ENCODE results near the gene PLCH2. TPM values are rescaled to one million over a fixed set of nuclear protein-coding genes. Genes with fewer than 3 reads are reported as not detected.
"Not testable (repeated sequence)": the region's sequence is repeated elsewhere in the genome, so short reads cannot be mapped to it uniquely, and the experiment has no call there.

The PLCH2 gene
- total RNA-seq, 1 donor: 1.3 TPM

DNA sequence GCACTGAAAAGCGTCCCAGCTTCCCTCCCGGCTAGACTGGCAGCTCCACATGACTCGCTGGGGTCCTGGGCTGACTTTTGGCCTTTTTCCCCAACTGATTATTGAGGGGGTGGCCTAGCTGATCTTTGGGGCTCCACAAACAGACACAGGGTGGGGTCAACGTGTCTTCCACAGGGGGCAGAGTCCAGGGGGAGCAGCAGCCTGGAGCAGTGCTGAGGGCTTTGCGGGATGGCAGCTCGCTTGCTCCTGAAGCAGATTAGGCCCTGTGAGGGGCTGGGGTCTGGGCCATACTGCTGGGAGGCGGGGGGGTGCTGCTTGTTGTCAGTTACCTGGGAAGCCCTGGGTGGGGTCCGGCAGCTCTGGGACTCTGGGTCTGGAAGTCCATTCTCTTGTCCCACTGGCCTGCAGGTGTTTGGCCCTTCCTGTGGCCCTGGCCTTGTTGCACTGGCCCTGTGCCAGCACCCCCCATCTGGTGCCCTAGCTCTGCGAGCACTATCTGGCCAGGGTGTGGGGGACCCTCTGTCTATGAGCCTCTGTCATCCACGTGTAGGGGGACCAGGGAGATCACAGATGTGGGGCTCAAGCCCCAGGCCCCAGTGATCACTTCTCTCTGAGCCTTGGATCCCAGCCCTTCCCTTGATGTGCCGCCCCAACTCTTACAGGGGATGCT is 66.3 kb downstream of the PLCH2 start:
- DNase-seq (ENCODE audit: low read depth in 2 of 3, low spot score in 2 of 3): no peak

DNA sequence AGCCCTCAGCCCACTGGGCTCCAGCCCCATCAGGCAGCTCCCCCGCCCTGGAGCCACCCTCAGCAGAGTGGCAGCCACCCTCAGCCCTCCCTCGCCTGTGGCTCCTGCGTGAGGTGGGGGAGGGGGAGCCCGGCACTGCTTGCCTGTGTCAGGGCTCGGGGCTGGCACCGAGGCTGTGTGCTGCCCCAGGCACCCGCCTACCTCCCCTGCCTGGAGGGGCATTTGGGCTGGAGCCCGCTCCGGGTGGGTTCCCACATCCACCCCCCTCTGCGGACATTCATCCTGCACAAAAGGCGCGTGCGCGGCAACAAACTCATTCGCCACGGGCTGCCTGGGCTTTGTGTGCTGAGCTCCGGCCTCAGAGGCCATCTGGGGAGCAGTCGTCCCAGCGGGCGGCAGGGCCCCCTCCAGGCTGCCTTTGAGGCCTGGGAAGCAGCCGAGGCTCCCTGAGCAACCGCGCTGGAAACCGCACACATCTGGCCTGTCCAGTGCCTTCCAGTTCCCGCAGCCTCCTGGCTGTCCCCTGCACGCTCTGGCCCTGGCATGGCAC is 67.5 kb downstream of the PLCH2 start:
- DNase-seq (ENCODE audit: low read depth in 2 of 3, low spot score in 2 of 3): peak in 1 of 3 donors; percentile 44

DNA sequence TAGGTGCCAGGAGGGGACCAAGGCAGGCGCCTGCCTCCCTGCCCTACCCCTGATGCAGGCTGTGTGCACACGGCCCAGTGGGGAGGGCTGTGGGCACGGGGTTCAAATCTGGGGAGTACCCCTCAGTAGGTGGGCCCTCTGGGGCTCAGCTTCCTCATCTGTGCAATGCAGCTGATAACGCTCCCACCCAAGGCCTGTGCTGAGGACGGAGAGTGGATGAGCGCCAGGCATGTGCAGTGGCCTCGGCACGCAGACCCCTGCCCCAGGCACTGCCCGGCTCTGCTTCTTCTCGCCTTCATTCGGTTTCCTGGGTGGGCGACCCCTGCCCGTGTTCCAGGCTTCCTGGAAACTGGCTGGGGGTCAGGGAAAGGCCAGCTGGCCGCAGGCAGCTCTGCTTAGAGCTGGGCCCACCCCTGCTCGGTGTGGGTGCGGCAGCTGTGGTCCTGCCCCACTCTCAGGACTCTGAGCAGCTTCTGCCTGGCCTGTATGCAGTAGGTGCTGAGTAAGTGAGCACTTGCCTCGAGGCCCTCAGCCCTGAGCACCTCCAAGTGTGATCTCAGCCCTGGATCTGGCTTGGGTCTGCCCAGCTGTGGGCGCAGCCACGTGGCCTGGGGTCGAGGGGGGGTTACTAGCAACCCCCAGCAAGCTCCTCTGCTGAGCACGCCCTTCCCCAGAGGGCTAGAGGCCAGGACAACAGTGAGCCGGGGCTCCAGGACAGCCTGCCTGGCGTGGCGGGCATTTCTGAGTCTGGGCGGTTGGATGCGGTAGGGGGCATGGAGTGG is 68.2 kb downstream of the PLCH2 start:
- DNase-seq (ENCODE audit: low read depth in 2 of 3, low spot score in 2 of 3): no peak

DNA sequence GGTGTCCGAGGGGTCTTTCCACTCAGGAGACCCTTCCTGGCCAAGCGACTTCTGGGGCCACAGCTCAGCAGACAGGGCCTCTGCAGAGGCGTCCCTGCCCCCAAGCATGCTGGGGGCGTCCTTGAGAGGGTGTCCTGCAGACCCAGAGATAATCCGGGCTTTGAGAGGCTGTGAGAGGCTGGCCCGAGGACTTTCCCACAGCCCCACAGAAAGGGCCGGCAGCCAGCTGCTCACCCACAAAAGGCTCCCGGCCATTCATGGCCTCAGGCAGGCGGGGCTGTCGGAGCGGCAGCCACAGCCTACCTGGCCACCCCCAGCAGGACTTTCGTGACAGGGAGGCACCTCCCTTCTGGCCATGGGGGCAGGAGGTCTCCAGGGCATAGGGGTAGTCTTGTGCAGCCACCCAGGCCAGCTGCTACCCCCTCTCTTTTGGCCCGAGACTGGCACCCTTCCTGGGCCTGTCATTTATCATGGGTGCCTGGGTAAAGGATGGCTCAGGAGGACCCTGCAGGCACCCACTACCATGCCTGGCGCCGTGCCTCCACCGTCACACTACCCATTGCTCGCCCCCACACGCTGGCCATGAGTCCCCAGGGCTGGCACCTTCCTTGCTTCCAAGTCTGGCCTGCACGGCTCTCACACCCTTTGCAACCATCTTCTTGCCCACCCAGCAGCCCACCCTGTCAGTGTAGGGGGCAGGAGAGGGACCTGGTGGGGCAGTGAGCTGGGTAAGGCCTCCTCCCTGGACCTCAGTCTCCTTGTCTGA is 69.0 kb downstream of the PLCH2 start:
- no peak for DNase-seq (ENCODE audit: low read depth in 2 of 3, low spot score in 2 of 3)

DNA sequence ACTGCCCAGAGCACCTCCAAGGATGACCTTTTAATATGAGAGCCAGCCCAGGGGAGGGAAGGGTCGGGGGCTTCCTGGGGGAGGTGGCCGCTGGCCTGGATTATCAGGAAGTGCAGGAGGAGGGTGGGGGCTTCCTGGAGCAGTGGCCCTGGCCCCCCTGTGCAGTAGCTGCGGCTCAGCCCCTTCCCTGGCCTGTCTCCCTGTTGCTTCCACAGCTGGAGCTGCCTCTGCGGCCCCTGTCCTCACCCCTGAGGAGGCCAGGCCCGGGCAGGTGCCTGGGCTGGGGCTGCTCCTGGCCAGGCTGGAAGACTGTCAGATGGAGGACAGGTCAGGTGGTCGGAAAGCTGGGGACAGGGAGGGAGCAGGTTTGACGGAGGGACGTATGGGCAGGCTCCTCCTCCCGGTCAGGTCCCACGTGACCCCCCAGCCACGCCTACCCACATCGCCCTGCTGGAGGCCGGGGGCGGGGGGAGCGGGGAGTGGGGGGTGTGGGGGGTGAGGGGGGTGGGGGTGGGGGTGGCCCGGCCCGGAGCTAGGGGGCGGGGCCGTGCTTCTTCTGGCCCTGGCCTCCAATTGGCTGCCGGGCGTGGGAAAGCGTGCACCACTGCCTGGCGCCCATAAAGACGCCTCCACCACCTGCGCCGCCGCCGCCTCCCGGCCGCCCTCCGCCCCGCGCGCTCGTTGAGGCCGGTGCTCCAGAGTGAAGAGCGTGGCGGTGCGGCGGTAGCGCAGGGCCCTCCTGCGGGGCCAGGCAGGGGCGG is 69.8 kb downstream of the PLCH2 start:
- DNase-seq (ENCODE audit: low read depth in 2 of 3, low spot score in 2 of 3): peak in 2 of 3 donors; percentile 88 to 92

DNA sequence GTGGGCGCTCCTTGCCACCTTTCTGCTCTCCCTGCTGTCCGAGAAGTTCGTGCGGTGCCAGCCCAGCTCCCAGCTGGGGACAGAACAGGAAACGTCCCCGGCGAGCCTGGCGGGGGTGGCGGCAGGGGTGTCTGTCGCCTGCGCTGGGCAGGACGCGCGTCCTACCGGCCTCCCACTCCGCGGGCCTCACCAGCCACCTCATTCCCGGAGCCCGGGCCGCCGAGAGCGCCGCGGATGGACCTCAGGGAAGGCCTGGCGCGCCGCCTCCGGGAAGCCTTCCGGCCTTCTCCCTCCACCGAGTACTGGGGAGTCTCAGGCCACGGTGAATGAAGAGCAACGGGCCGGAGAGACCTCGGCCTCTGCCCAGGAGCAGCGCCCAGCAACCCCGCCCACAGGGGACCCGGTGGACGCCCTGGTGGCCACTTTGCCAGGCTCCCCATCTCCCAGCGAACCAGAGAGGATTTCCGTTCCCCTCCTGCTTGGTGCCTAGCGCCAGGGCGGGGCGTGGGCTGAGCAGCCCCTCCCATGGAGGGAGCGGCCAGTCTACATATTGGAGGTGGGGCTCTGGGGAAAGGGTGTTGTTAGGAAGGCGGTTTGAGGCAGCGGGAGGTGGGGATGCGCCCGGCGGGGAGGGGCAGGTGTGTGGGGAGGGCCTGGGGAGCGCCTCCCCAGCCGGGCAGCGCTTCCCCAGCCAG is 70.6 kb downstream of the PLCH2 start:
- peak in 2 of 3 donors; percentile 78 to 83 for DNase-seq (ENCODE audit: low read depth in 2 of 3, low spot score in 2 of 3)

DNA sequence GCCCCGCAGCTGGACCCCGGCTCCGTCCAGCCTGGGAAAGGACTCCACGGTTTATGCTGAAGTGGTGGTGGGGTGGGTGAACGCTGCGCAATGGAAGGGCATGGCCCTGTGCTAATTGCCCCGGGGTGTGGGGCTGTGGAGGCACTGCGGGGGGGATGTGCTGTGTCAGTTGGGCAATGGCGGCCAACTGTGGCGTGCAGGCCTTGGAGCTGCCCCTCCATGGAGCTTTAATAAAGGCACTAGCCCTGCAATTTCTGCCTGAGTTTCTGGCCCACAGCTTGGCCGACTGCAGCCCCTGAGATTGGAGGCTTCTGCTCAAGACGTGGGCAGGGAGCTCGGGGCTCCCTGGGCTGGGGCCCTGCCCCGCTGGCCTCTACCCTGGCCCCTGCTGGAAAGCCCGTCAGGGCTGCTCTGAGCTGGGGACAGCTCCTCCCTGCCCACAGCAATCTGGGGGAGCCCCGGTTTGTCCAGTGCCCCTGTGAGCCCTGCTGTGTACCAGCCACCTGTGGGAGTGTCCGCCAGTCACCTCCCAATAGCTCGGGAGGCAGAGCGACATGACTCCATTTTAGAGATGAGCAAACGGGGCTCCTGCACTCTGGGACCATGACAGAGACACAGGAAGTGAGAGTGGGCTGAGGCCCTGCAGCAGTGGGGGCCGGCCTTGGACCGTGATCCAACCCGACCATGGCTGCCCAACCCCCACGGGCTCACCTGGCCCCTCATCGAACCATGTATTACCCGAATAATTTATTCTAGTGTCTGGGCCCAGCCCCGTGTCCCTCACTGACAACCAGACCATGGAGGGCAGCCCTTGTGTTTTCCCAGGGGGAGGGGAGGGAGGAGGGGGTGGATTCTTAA is 71.3 kb downstream of the PLCH2 start:
- DNase-seq (ENCODE audit: low read depth in 2 of 3, low spot score in 2 of 3): no peak

DNA sequence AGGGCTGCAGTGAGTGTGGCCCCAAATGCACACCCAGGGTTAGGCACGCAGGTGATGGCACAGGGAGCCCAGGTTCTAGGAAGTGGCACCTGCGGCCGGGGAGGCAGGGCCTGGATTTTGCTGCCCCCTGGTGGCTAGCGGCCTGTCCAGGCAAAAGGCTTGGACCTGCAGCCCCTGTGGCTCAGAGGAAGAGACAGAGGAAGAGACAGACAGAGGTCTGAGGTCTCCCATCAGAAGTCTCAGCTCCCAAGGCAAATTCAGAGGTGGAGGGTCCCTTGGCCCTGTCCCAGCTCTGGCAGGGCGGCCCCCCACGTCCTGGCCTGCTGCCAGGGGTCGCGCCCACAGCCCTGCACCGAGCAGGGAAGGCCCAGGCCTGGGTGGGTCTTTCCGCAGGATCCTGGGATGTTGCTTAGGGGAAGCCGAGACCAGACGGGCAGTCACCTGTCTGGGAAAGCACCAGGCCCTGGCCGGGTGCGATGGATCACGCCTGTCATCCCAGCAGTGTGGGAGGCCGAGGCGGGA is 72.0 kb downstream of the PLCH2 start:
- peak in 2 of 3 donors; percentile 74 to 78 for DNase-seq (ENCODE audit: low read depth in 2 of 3, low spot score in 2 of 3)

DNA sequence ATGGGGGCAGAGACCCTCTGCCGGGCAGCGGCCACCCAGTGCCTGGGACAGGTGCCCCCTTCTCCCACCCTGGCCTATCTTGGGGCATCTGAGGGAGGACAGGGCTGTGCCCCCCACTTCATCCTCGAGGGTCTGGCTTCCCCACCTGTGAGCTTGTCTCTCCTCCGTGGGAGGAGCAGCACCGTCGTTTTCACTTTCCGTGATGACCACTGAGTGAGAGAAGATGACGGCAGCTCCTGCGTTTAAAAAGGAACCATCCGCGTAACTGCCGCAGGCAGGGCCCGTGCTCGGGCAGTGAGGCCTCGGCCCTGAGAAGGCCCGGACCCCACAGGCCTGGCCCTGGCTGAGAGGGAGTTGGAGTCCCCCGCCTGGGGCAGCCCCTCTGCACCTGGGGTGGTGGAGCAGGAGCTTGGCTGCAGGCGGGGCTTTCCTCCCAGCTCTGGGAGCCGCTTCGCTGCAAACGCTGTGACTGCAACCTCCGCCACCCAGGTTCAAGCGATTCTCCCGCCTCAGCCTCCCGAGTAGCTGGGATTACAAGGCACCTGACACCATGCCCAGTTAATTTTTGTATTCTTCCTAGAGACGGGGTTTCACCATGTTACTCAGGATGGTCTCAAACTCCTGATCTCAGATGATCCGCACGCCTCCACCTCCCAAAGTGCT is 73.4 kb downstream of the PLCH2 start:
- not testable (repeated sequence) for DNase-seq (ENCODE audit: low read depth in 2 of 3, low spot score in 2 of 3)

DNA sequence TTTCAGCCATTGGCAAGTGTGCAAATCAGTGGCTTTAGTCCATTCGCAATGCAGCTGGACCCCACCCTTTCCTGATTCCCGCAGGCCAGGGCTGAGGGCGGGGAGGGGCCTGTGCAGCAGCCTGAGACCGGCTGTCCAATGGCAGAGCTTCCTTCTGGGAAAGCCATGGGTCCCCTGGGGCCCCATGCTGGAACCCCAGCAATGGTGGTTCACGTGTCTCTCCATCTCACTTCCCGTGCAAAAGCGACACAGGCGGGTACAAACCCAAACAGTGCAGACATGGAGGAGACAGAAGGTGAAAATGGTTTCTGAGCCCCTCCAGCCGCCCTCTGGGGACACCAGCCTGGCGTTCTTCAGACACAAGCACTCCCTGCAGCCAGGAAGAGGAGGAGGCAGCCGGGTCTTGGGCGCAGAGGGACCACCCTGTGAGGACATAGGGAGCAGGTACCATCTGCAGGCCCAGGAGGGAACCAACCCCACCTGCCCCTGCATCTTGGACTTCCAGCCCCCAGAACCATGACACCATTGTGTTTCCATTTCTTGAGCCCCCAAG is 74.3 kb downstream of the PLCH2 start:
- DNase-seq (ENCODE audit: low read depth in 2 of 3, low spot score in 2 of 3): not testable (repeated sequence)

DNA sequence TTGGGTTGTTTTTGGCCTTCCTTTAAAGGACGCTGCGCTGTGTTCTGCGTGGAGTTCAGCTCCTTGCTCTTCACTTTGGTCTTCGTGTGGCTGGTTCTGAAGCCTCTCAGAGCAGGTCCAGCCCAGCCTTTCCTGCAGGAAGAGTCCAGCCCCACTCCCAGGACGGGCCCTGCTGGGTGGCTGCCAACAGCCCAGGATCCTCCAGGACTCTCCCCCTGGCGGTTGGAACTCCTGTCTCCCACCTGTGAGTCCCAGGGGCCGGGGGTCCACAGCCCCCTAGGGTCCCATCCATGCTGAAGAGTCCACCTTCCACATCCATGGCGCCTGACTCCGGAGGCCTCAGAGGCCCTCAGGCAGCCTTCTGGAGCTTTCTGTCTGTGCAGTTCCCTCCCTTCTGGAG is 75.5 kb downstream of the PLCH2 start:
- DNase-seq (ENCODE audit: low read depth in 2 of 3, low spot score in 2 of 3): not testable (repeated sequence)

DNA sequence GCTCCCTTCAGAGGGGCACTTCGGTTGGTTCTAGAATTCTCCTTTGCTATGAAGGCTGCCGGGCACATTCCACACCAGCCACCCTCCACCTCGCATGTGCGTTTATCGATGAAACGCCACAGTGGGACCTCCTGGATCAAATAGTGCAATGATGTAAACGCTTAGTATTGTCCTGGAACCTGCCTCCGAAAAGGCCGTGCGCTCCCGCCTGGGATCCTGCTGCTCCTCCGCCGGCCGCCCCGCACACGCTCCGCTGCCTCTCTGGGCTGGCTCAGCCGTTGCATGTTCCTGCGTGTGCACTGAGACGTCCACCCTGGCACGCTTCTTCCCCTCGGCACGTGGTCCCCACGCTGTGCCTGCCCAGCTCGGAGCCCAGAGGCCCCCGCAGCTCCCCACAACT is 76.1 kb downstream of the PLCH2 start:
- no peak for DNase-seq (ENCODE audit: low read depth in 2 of 3, low spot score in 2 of 3)

DNA sequence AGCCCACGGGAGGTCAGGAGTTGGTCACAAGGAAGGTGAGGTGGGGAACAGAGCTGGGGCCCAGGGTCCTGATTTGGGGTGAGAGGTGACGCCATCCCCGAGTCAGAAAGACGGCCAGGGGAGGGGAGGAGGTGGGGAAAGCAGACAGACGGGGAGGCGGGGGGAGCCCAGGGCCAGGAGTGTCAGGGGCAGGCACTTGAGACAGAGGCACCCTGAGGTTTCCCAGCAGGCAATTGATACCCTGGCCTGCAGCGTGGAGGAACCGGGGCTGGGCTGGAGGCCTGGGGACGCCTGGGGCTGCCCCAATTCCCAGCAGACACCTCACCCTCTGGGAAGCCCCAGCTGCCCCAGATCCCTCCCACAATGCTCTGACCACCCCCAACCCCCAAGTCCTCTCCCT is 77.0 kb downstream of the PLCH2 start:
- not testable (repeated sequence) for DNase-seq (ENCODE audit: low read depth in 2 of 3, low spot score in 2 of 3)

DNA sequence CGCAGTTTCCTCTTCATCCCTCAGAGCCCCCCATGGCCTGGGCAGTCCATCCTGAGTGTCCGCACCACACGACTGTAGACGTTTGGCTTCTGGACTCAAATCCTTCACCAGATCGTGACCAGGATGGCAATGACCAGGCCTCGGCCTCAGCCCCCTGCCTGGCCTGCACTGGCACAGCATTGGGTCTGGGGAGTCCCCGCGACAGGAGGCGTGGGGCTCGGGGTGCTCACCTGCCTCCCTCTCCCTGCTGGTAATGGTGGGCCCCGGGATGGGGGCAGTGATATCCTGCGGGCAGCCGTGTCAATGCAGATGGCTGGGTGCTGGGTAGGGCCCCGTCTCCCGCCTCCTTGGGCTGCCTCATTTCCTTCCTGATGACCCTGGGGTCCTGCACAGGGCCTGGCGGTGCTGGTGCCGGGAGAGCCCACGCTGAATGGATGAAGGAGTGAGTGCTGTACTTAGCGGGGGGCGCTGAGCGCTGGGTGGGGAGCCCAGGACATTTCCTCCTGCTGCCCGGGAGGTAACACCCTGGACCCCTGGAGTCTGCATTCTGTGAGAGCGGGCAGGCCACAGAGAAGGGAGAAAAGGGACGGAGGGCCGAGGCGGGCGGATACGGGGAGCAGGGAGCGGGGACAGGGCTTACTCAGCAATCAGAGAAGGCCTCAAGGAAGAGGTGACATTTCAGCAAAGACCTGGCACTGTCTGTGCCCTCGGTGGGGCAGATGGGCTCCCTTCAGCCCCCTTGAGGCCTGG is 78.0 kb downstream of the PLCH2 start:
- DNase-seq (ENCODE audit: low read depth in 2 of 3, low spot score in 2 of 3): no peak

DNA sequence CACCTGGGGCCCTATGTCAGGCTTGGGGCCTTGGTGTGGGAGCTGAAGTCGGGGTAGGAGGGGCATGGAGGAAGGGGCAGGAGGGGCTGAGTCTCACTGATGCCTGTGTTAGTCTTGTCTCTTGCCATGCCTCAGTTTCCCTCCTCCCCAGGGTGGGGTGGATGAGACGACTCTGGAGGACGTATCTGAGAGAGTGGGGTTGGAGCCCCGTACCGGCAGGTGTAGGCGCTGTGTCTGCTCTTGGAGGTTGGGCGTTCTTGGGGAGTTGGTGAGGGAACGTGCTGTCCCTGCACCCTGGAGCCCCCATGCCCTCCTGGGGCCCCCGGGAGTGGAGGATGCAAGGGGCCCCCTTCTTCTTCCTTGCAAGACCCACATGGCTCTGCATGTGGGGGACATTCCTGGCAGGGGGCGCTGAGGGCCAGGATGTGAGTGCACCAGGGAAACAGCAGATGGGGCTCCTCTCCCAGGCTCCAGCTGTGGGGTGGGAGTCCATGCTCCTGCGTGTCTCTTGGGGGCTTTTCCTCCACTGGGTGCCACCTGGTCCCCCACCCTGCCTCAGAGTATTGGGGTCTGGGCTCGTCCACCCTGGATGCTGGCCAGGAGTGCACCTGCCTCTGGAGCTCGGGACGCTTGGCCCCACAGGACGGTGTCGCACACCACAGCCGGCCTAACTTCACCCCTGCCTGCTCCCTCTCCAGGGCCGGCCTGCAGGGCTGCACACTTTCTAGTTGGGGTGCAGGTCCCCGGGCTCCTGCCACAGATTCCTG is 78.7 kb downstream of the PLCH2 start:
- peak in 2 of 3 donors; percentile 79 to 81 for DNase-seq (ENCODE audit: low read depth in 2 of 3, low spot score in 2 of 3)

Data from hematopoietic multipotent progenitor cell (in vitro differentiated cells).